Vagina (tissue), 2 donors: ENCODE data around the gene AICDA.
"Not testable (repeated sequence)": the region's sequence is repeated elsewhere in the genome, so short reads cannot be mapped to it uniquely, and the experiment has no call there.

Source experiments
- CTCF ChIP-seq, 3 experiments: fragments of 450-650 bp in 2 of 3; fragments of 200-600 bp in 1 of 3; sonication (generic) in 1 of 3; IDR thresholded peaks; one replicate each; pipeline ENCODE4 v1.5.1; 2017 to 2019; ENCODE audit warnings: antibody characterized with exemption in 3 of 3, mild to moderate bottlenecking in 2 of 3, moderate library complexity in 2 of 3
- POLR2AphosphoS5 ChIP-seq, 2 donors: sonication (generic); formaldehyde crosslinking; IDR thresholded peaks; one replicate each; pipeline ENCODE4 v1.9.0; 2017; ENCODE audit warnings: antibody characterized with exemption in 2 of 2, mild to moderate bottlenecking in 2 of 2, low read depth in 1 of 2; ENCODE audit not compliant: insufficient read depth in 1 of 2

GRCh38 chr12:8636007-8636346 is 23.3 kb upstream of the AICDA start:
- TF ChIP-seq CTCF (IDR thresholded peaks at IDR 0.05); POLR2AphosphoS5 (IDR thresholded peaks at IDR 0.05; ENCODE audit: insufficient read depth in 1 of 2, low read depth in 1 of 2): not testable (repeated sequence)
